HG02973 (cell line): Measurements from ENCODE around the gene ABCA2.
"Not testable (repeated sequence)": the region's sequence is repeated elsewhere in the genome, so short reads cannot be mapped to it uniquely, and the experiment has no call there.

ENCODE experiments used
- ATAC-seq: cut with Tn5 transposase; IDR thresholded peaks from one replicate; pipeline ENCODE4 v1.9.1; 2021; ENCODE audit warnings: moderate library complexity; ENCODE audit not compliant: unreplicated experiment

The ABCA2 gene

DNA sequence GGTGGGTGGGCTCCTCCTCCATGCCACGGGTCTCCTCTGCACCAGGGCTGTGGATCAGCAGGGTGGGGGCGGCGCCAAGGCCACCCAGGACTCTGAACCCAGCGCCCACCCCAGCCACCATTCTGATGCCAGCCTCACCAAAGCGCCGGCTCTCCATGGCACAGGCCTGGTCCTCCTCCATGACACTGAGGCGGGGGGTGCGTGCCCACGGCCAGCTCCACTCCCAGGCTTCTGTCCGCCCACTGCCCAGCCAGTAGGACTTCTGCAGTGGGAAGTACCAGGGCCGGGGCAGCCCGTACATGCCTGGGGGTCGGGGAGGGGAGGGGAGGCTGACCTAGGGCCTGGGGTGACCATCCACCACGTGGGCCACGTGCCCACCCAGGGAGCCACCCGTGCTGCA is 11.6 kb downstream of the ABCA2 start:
- no peak for ATAC-seq

DNA sequence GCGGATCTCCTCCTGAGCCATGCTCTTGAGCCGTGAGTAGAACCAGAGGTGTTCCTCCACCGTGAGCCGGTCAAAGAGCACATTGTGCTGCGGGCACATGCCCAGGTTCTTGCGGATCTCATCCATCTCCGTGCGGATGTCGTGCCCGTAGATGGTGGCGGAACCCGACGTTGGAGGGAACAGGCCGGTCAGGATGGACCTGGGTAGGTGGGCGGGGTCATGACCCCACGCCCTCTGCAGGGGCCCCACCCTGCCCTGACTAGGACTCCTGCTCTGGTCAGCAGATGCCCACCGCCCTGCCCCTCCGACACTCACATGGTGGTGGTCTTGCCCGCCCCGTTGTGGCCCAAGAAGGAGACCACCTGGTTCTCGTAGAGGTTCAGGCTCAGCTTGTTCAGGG is 12.1 kb downstream of the ABCA2 start:
- ATAC-seq, result no peak

DNA sequence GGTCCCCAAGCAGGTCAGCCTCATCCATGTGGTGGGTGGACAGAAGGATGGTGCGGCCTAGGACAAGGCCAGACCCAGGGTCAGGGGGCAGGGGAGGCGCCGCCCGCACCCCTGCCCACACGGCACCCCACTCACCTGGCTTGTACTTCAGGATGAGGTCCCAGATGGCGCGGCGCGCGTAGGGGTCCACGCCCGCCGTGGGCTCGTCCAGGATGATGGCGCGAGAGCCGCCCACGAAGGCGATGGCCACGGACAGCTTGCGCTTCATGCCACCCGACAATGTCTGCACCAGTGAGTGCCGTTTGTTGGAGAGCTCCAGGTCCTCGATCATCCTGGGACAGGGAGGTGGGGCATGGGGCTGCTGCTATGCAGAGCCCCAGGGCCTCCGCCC is 12.5 kb downstream of the ABCA2 start:
- ATAC-seq, result no peak

DNA sequence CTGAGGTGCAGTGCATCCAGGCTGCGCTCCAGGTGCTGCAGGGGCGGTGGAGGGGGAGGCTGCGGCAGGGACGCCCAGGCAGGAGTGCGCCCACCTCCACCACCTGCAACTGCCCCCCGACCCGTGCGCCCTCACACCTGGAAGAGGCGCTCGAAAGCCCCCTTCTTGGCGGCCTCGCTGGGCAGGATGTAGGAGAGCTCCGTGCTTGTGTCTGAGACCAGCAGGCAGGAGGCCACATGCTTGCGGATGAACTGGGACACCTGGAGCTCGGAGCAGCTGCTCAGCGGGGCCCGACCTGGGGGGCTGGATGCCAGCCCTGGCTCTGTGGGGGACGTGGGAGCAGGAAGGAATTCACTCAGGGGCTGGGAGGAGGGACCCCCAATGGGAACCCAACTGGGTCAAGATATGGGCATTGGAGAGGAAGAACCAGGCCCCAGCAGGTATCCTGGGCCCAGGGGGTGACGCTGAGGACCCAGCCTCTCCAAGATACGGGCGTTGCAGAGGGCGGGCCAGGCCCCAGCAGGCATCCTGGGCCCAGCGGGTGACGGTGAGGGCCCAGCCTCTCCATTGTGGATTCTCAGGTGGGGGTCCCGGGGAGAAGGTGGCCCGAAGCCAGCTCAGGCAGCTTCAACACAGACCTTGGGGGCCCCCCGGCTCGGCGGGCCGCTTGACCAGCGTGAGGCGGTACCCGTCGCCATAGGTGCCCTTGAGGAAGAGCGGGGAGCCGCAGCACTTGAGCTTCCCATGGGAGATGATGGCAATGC is 13.1 kb downstream of the ABCA2 start:
- ATAC-seq, result no peak

DNA sequence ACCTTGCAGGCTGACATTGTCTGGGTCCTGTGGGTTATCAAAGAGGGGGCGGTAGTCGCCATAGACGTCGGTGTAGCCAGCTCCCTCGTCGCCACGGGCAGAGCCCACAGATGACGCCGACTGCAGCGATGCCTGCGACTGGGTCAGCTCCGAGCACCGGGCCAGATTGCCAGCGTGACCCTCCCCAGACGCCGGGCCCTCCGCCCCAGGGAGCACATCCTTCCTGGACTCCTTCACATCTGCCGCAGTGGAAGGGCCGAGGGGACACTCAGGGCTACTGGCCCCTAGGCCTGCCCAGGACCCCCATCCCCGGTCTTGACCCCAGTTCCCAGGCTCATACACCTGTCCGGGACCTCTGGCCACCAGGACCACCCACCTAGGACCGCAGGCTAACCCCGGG is 13.9 kb downstream of the ABCA2 start:
- ATAC-seq, result no peak

DNA sequence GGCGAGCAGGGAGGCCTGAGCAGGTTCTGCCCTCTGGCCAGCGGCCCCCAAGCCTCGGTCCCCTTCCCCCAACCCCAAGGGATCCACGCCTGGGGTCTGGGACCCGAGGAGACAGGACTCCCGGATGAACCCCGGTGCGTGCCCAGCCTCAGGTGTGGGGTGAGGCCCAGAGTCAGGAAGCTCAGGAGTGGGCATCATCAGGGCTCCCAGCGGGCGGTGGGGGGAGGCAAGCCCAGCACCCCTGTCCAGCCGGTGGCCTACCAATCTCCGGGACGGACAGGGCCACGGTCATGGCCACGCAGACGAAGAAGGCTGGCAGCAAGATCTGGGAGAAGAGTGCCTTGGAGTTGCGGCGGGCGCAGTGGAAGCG is 14.5 kb downstream of the ABCA2 start:
- ATAC-seq, result no peak

DNA sequence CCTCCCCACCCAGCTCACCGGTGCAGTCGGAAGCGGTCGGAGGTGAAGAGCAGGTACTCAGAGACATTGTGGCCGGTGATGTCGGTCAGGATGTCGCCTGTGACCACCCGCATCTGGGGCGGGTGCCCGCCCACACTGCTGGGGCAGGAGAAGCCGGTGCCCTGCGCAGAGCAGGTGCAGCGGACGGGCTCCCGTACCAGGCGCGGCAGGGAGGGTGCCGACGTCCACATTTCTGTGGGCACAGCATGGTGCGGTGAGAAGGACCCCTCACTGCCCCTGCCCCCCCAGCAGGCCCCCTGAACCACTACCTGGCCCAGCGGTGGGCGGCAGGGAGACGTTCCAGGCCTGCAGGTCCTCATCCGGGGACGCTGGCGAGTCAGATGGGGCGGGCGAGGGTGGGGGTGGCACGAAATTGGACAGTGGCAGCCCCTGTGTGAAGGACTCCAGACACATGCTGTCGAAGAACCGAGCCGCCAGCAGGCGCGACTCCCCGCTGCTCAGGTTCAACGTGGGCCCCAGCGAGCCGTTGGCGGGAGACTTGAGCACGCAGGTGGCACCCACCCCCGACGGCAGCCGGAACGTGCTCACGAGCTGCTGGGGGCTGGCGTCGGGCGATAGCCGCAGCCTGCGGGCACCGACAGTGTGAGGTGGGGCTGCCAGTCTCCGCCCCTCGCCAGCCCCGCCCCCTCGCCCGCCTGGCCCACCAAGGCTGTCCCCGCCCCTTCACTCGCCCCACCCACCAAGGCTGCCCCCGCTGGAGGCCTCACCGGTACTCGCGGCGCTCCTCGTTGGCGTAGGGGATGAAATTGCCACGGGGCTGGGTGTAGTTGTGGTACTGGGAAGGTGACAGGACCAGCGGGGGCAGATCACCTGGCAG is 15.1 kb downstream of the ABCA2 start:
- no peak for ATAC-seq

DNA sequence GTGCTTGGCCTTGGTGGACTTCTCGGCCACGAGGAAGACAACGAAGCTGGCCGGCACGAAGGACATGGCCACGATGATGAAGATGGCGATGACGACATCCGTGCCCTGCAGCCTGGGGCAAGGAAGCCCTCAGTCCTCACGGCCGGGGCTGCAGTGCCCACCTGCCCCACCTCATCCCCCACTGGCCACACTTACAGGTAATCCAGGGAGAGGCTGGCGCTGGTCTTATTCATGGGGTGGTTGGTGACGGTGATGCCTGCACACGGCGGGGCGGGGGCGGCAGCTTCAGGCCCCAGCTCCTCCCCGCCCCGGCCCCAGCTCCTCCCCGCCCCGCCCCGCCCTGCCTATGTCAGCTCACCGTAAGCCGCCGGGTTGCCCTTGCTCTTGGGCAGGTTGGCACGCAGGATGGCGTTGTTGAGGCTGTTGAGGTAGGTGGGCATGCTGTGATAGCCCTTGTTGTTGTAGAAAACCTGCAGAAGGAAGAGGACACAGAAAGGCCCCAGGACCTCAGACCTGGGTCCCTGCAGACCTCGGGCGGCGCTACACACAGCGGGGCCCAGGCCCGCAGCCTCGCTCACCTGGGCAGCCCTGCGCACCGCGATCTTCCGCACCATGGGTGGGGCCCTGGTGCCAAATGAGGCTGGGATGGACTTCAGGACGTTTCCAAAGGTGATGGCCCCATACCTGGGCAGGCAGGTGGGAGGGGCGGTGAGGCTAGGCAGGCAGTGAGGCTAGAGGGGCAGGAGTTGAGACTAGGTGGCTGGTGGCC is 15.9 kb downstream of the ABCA2 start:
- ATAC-seq, result no peak

DNA sequence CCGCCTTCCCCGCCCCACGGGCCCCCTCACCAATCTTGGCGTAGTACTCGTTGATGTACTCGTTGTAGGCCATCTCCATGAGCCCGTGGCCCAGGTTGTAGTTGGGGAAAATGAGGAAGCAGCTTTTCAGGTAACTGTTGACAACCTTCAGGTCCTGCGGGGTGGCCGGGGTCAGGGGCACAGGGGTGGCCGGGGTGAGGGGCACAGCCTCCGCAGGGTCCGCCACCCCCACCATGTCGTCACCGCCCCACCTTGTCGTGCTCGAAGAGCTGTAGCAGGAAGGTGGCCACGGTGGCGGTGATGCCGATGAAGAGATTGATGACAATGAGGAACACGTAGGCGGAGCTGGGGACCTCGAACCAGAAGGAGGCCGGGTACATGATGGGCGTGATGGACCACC is 16.9 kb downstream of the ABCA2 start:
- no peak for ATAC-seq

DNA sequence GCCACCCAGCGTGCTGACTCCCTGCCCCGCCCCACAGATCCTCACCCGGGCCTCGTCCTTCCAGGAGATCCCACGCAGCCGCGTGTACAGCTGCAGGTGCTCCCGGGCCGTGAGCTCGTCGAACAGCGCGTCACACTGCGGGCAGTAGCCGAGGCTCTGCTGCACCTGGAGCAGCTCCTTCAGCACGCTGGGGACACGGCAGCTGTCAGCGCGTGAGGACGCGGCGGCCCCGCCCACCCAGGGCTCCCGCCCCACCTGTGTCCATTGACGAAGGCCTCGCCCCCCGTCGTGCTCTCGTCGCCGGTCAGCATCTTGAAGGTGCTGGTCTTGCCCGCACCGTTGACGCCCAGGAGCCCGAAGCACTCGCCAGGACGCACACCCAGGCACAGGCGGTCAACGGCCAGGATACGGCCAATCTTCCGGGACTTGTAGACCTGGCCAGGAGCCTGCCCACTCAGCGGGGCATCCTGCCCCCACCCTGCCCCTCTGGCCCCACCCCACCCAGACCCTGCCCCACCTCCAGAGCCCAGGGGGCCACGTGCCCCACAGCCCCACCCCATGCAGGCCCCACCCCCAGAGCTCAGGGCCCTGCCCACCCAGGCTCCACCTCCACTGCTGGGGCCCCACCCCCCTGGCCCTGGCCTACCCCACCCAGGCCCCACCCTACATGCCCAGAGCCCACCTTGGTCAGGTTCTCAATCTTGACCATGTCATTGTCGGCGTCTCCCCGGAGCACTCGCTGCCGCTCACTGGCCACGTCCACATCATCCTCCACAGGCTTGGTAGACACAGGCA is 17.9 kb downstream of the ABCA2 start:
- no peak for ATAC-seq

DNA sequence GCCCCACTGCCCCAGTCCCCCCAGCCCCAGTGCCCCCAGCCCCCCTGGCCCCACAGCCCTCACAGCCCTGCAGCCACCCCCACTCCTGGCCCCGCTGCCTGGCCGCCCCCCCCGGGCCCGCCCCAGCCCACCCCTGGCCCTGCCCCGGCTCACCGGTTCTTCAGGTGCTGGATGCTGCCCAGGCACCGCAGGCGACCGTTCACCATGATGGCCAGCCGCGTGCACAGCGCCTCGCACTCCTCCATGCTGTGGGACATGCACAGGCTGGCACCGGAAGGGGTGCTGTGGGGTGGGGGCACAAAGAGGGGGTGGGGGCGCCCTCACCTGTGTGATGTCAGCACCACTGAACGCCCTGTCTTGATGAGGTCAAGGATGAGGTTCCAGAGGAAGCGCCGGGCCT is 18.8 kb downstream of the ABCA2 start:
- ATAC-seq, result no peak

DNA sequence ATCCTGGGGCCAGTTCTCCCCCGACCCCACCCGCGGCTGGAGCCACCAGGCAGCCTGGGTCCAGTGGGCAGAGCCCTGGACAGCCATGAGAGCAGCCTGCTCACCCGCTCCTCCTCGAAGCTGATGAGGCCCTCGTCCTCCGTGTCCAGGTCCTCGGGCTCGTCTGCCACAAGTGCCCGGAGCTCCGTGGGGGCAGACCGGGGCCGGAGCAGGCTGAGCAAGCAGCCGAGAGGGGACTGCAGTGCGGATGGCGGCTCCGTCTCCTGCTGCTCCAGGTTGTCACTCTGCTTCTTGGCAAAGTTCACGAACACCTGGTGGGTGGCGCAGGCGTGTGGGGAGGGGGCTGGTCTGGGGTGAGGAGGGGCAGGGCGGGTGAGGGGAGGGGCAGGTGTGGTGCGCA is 19.7 kb downstream of the ABCA2 start:
- no peak for ATAC-seq

DNA sequence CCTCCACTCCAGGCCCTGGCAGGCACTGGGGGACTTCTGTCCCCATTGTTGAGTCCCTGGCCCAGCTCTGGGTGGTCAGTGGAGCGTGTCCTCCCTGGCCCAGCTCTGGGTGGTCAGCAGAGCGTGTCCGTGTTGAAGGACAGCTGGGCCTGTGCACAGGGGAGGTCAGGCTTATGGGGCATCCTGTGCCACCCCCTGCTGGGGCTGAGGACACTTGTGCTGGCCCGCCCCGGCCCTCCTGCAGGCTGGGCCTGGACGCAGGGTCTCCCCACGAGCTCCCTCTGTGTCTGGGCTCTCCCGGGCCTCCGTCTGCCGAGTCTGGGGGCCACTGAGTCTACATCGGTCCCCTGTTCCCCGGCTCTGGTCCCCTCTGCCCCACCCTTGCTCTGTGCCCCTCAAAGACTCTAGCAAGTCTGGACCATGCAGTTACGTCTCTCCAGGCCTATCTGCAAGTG is 20.2 kb downstream of the ABCA2 start:
- no peak for ATAC-seq

DNA sequence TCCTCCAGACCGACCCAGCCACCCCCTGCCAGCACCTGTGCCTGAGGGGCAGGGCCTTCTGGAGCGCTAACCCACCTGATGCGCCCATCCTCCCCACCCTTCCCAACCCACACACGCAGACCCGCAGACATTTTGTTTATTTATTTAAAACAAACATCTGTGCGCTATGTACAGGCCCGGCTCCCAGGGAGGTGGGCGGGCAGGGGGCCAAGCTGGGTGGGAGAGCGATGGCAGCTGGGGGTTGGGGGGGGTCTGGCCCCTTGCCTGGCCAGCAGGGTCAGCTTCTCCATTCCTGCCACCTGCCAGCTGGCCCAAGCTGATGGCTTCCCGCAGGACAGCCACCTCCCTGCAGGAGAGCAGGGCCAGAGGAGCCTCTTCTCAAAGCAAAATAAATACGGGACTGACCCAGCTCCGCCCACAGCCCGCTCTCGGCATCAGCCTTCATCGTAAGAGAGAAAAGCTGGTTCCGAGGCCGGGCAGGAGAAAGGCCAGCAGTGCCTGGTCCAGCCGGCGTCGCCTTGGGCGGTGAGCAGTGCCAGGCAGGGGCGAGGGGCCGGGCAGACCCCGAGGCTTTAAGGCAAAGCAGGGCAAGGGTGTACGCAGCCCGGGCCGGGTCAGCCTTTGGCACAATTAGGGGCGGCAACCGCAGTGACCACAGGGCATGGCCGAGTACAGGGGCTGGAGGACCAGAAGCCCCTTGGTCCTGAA is 20.8 kb downstream of the ABCA2 start:
- ATAC-seq, result no peak

DNA sequence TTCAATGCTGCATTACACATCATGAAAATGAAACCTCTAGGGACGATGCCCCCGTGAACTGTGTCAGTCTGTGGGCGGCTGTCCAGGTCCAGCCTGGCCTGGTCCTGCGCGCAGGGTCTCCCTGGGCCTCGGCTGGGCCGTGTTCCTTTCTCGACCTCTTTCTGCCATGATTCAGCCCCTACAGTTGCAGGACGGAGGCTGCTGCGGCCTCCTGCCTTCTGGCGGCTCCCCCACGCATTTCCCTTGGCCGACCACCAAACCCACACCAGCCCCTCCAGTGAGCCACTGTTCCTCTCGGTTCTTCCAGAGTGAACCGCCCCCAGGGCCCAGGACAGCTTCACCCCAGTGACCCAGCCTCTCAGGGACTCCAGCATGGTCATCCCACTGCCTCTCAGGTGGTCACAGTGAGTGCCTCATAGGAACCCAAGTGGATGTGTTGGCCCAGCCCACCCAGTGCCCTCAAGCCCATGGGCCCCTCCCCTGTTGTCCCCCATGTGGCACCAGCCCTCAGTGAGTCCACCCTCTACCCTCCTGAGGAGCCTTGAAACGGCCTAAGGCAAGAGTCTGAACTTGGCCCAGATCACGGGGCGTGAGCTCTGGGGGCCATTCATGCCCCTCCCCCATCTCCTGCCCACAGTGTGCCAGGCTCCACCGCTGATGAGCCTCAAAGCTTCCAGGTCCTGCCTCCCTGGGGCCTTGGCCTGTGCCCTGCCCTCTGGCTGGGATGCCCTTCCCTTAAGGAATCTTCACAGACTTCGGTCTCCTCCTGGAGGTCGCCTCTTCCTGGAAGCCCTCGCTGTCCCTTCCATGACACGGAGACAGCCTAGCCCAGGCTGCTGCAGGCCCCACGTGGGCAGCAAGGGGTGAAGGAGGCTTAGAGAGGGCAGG is 21.7 kb downstream of the ABCA2 start:
- no peak for ATAC-seq

DNA sequence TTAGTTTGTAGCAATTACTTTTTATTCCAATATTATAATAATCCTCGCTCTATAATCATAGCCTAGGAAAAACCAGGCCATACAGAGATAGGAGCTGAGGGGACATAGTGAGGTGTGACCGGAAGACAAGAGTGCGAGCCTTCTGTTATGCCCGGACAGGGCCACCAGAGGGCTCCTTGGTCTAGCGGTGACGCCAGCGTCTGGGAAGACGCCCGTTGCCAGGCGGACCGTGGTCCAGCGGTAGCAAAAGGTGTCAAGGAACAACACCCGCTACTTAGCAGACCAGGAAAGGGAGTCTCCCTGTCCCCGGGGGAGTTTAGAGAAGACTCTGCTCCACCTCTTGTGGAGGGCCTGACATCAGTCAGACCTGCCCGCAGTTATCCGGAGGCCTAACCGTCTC is 23.8 kb downstream of the ABCA2 start:
- not testable (repeated sequence) for ATAC-seq

DNA sequence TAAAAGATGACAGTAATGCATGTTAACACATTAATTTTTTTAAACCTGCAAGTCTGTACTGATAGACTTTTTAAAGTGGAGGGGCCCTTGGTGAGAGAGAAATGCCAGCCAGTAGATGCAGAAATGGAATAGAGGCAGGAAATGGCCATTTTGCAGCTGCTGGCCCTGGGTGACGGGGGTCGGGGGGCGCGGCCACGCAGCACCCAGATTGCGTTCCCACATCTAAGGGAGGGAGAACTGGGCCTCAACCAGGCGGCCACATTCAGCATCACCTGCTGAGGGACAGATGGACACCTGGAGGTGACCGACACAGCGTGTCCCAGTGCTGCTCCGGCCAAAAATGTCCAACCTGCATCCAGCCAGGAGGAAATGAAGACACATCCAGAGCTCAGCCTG is 25.4 kb downstream of the ABCA2 start:
- no peak for ATAC-seq

DNA sequence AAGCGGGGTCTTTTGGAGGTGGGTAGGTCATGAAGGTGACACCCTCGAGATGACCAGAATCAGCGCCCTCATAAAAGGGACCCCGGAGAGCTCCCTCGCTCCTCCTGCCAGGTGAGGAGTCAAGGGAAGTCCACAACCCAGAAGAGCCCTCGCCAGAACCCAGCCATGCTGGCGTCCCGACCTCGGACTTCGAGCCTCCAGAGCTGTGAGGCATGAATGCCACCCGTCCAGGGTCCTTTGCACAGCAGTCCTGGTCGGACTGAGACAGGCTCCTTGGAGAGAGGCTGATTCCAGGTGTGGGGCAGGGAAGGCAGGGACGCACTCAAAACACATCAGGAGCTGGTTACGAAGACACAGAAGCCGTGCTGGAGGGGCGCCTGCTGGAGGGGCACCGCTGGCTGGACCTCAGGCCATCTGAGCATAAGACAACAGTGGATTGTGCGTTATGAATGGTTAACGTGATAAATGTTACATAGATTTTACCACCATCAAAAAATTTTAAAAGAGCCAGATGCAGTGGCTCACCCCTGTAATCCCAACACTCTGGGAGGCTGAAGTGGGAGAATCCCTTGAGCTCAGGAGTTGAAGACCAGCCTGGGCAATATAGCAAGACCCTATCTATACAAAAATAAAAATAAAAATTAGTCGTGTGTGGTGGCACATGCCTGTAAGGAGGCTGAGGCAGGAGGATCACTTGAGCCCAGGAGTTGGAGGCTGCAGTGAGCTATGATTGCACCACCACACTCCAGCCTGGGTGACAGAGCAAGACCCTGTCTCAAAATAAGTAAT is 26.0 kb downstream of the ABCA2 start:
- ATAC-seq, result no peak
